Heart left ventricle (tissue), 16 donors: ENCODE results near the gene TMEM214. TPM values are rescaled to one million over a fixed set of nuclear protein-coding genes. Genes with fewer than 3 reads are reported as not detected.

Source experiments
- ATAC-seq, 4 donors: fragments of 200-7000 bp; cut with Tn5 transposase; one replicate each; pipeline ENCODE4 v1.9.1; 2020 to 2022; ENCODE audit warnings: moderate library complexity in 4 of 4, mild to moderate bottlenecking in 3 of 4, moderate number of reproducible peaks in 1 of 4
- DNase-seq, 5 donors: peaks; one replicate each; pipeline ENCODE4 v3.0.0-alpha.2; 2020
- H3K27ac ChIP-seq, 12 donors: fragments of 200-600 bp; sonication (generic) in 4 of 12; one replicate each; pipeline versions ENCODE4 v1.5.0 to v1.8.0; 2016 to 2022; ENCODE audit warnings: mild to moderate bottlenecking in 2 of 12
- H3K27me3 ChIP-seq, 9 donors: fragments of 200-600 bp; sonication (generic) in 2 of 9; one replicate each; pipeline versions ENCODE4 v1.5.1 to v1.8.0; 2016 to 2022; ENCODE audit warnings: mild to moderate bottlenecking in 3 of 9
- H3K36me3 ChIP-seq, 9 donors: fragments of 200-600 bp; sonication (generic) in 2 of 9; one replicate each; pipeline versions ENCODE4 v1.5.0 to v1.8.0; 2018 to 2022; ENCODE audit warnings: mild to moderate bottlenecking in 2 of 9
- H3K4me1 ChIP-seq, 12 donors: fragments of 200-600 bp; sonication (generic) in 4 of 12; one replicate each; pipeline versions ENCODE4 v1.5.0 to v1.8.0; 2016 to 2022; ENCODE audit warnings: mild to moderate bottlenecking in 3 of 12
- H3K4me3 ChIP-seq, 12 donors: fragments of 200-600 bp; sonication (generic) in 4 of 12; one replicate each; pipeline versions ENCODE4 v1.5.0 to v1.8.0; 2017 to 2022; ENCODE audit warnings: mild to moderate bottlenecking in 9 of 12, moderate library complexity in 4 of 12
- H3K9me3 ChIP-seq, 12 donors: fragments of 200-600 bp; sonication (generic) in 4 of 12; one replicate each; pipeline versions ENCODE4 v1.5.0 to v1.8.0; 2016 to 2022; ENCODE audit warnings: mild to moderate bottlenecking in 1 of 12
- POLR2A ChIP-seq, 2 donors: fragments of 450-650 bp; IDR thresholded peaks; one replicate each; pipeline ENCODE4 v1.6.1; 2017; ENCODE audit warnings: antibody characterized with exemption in 2 of 2, mild to moderate bottlenecking in 2 of 2, moderate library complexity in 2 of 2
- WGBS, 4 donors: extraction: QIAGEN DNeasy Blood & Tissue Kit in 2 of 4; methylation state at CpG; one replicate each; pipeline versions ENCODE4 v1.1.5 to v1.1.7; 2013 to 2018; 5-methylcytosine and 5-hydroxymethylcytosine counted together
- intact Hi-C, 10 donors: fragments of 100-400 bp; cut with DNase I; formaldehyde crosslinking; loops; one replicate each; pipeline versions ENCODE4 v1.11.1 to v1.14.2; 2022
- polyA plus RNA-seq, 2 donors: library from polyadenylated mRNA; stranded (reverse); fragments of 200-250 nt; gene quantifications; one replicate each; pipeline ENCODE4 v1.2.3, GENCODE V29; 2013
- total RNA-seq, 9 donors: library from RNA; depleted of rRNA in 2 of 9; stranded (reverse); fragments of >200 nt in 2 of 9; fragmentation: NEBNext Ultra II Directional in 3 of 9; extraction: Animal tissue kit (Norgen Biotek cat#: 25700) in 3 of 9; gene quantifications; one replicate each; pipeline versions ENCODE4 v1.1.0 to v1.2.4, GENCODE V29; 2016 to 2023
- TF ChIP-seq, protein P1 (sequence below), 12 donors: fragments of 200-600 bp; sonication (generic) in 4 of 12; IDR thresholded peaks; one replicate each; pipeline versions ENCODE4 v1.5.0 to v1.8.0; 2018 to 2022; ENCODE audit warnings: antibody characterized with exemption in 12 of 12, mild to moderate bottlenecking in 5 of 12
- donor health status: ischemic (EF 13 %, LVEDD 7.1; RV severe dilation, severe dysfunction).
- donor health status: healthy with polysubstance abuse.
- donor health status: DM: no; HTN: yes; CAD: no.
- donor health status: DM: no; HTN: no; CAD: no.
- donor health status: ischemic (EF 25% LVEDD 6.9; RV normal size, moderate dysfunction).
- donor health status: ischemic (EF 25% LVEDD 5.7; RV mildly dilated, moderate dysfunction).
- donor health status: healthy.
- donor health status: DM: yes; HTN: yes; CAD: no.
- donor health status: ischemic (EF 35%, LVEDD 5.7; RV mildly dilated, moderate dysfunction).
- donor health status: nonischemic (EF 11% LVEDD 7.7; RV severe dilation, severe dysfunction).
- donor health status: DM: yes; HTN: yes; CAD: no.
- donor health status: PGD.
- donor health status: ischemic (EF 29% LVEDD 5.4; RV normal size, mild dysfunction).
- donor health status: nonischemic (EF 23%, LVEDD 6.1; RV moderate dilation, normal function).

The TMEM214 gene
- total and polyA plus RNA-seq, 11 donors = 18.3 to 58.0 (median 31.6) TPM

DNA sequence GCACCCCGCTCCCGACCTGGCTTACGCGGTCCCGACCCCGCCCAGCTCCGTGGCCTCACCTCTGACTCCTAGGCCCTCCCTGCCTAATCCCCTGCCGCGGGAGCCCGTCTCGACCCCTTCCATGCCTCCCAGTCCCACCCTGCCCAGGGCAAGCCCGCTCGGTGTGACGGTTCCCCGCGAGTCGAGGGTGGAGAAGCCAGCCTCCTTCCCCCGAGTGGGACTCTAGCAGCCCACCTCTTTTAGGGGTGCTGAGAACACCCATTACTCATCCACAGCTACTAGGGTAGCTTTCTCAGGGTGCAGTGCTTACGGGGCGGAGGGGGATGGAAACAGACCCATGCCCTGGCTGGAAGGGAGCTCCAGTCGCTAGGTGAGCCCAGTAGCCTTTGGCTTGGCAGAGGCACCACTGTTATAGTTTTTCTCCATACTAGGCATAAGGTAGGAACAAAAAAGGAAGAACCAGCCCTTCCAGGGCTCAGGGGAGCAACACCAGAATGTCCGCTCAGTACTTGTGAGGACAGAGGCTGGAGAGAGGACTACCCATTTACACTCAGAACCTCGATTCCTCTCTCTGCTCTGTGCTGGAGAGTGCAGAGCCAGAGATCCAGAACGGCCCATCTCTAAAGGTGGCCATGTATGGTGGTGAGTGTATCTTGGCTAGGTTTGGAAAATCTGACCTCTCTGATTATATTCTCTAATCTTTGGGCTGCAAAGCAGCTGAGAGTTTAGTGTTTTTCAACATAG is 19.3 kb downstream of the TMEM214 start:
- Histone ChIP-seq H3K4me3 (peak overlapping the region; percentile 73 to 97 (median 91)), H3K27ac (peak overlapping the region; percentile 43 to 95 (median 90)), H3K36me3 (peaks cover 0 to 41% (median 34%) of the 10 kb centered on the region in 9 donors), H3K9me3 (no peaks in the 10 kb centered on the region), H3K27me3 (no peaks in the 10 kb centered on the region), H3K4me1 (peaks cover 0 to 25% (median 12%) of the 10 kb centered on the region in 12 donors)
- no peak for ATAC-seq
- 5 to 13% (median 8%) methylated on average over 8 to 24 of the region's 24 CpGs for WGBS, 4 donors
- TF ChIP-seq POLR2A (IDR thresholded peaks at IDR 0.05) = no peak
- TF ChIP-seq, protein P1, sequence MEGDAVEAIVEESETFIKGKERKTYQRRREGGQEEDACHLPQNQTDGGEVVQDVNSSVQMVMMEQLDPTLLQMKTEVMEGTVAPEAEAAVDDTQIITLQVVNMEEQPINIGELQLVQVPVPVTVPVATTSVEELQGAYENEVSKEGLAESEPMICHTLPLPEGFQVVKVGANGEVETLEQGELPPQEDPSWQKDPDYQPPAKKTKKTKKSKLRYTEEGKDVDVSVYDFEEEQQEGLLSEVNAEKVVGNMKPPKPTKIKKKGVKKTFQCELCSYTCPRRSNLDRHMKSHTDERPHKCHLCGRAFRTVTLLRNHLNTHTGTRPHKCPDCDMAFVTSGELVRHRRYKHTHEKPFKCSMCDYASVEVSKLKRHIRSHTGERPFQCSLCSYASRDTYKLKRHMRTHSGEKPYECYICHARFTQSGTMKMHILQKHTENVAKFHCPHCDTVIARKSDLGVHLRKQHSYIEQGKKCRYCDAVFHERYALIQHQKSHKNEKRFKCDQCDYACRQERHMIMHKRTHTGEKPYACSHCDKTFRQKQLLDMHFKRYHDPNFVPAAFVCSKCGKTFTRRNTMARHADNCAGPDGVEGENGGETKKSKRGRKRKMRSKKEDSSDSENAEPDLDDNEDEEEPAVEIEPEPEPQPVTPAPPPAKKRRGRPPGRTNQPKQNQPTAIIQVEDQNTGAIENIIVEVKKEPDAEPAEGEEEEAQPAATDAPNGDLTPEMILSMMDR (IDR thresholded peaks at IDR 0.05) = no peak
- peak in 3 of 5 donors; percentile 49 to 76 (median 51) for DNase-seq
- intact Hi-C loops = loop anchor here in 6 of 10 donors (1.0 to 5.0 kb wide), 6 partner anchors 19 to 35 kb away; partner anchors contain the start of genes KHK (in 3 of the 6) and OST4 (in 2 of the 6)

DNA sequence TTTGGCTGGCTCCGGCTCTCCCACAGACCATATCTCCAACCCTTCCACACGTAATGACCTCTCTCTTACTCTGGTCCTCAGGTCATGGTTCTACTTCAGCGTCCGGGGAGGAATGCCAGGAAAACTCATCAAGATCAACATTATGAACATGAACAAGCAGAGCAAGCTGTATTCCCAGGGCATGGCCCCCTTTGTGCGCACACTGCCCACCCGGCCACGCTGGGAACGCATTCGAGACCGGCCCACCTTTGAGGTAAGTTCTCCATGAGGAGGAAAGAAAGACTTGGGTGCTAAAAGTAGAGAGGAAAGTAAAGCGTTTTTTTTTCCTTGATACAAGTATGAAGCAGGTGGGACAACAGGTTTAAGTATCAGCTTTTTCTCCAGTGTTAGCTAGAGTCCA is 20.6 kb downstream of the TMEM214 start:
- Histone ChIP-seq H3K36me3 (peaks cover 0 to 53% (median 46%) of the 10 kb centered on the region in 9 donors), H3K4me1 (peaks cover 0 to 25% (median 12%) of the 10 kb centered on the region in 12 donors), H3K4me3 (no peak overlapping the region), H3K27me3 (no peaks in the 10 kb centered on the region), H3K9me3 (no peaks in the 10 kb centered on the region), H3K27ac (no peak overlapping the region)
- 83 to 94% (median 87%) methylated on average over 11 of the region's 11 CpGs for WGBS, 4 donors
- peak in 1 of 5 donors; percentile 19 for DNase-seq
- TF ChIP-seq, protein P1 (IDR thresholded peaks at IDR 0.05) = no peak
- no peak for TF ChIP-seq POLR2A (IDR thresholded peaks at IDR 0.05)
- no peak for ATAC-seq
- intact Hi-C loops = loop anchor here in 1 of 10 donors (5.0 kb wide), 1 partner anchor 34 kb away; the partner anchor contains the start of gene KHK

DNA sequence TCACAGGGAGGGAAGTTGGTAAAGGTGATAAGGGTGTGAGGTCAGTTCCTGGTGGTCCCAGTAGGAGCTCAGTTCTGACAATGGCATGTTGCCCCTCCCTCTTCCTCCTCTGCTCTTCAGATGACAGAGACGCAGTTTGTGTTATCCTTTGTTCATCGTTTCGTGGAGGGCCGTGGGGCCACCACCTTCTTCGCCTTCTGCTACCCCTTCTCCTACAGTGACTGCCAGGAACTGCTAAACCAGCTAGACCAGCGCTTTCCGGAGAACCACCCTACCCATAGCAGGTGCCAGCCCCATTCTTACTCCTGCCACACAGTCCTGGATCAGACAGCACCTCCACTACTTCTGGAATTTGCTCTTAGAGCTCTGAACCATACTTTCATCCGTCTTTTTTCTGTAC is 21.0 kb downstream of the TMEM214 start:
- Histone ChIP-seq H3K4me3 (no peak overlapping the region), H3K4me1 (peaks cover 0 to 25% (median 12%) of the 10 kb centered on the region in 12 donors), H3K9me3 (no peaks in the 10 kb centered on the region), H3K27ac (no peak overlapping the region), H3K27me3 (no peaks in the 10 kb centered on the region), H3K36me3 (peaks cover 0 to 55% (median 51%) of the 10 kb centered on the region in 9 donors)
- DNase-seq (no peak), ATAC-seq (no peak)
- TF ChIP-seq, protein P1 (IDR thresholded peaks at IDR 0.05) = no peak
- no peak for TF ChIP-seq POLR2A (IDR thresholded peaks at IDR 0.05)
- WGBS, 4 donors = 79 to 86% (median 85%) methylated on average over 8 of the region's 8 CpGs
- intact Hi-C loops = loop anchor here in 1 of 10 donors (2.0 to 5.0 kb wide), 2 partner anchors 15 to 34 kb away; partner anchors contain the start of gene KHK

DNA sequence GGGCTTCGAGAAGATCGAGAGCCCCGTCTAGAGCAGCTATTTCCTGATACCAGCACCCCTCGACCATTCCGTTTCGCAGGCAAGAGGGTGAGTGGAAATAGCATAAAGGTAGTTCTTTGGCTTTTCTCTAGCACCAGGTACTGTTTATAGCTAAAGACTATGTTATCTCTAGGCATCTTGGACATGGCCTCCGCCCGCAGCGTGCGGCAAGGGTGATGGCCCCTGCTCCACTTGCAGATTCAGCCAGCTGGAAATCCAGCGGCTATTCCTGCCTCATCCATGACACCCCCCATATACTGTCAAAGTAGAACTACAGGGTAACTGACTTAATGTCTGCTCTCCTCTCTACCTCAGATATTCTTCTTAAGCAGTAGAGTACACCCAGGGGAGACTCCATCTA is 22.0 kb downstream of the TMEM214 start:
- Histone ChIP-seq H3K27me3 (no peaks in the 10 kb centered on the region), H3K9me3 (no peaks in the 10 kb centered on the region), H3K36me3 (peaks cover 0 to 64% (median 60%) of the 10 kb centered on the region in 9 donors), H3K27ac (no peak overlapping the region), H3K4me3 (no peak overlapping the region), H3K4me1 (peaks cover 0 to 19% (median 8%) of the 10 kb centered on the region in 12 donors)
- no peak for ATAC-seq
- WGBS, 4 donors = 95 to 96% (median 96%) methylated on average over 11 of the region's 11 CpGs
- no peak for TF ChIP-seq POLR2A (IDR thresholded peaks at IDR 0.05)
- TF ChIP-seq, protein P1 (IDR thresholded peaks at IDR 0.05) = no peak
- intact Hi-C loops = loop anchor here in 1 of 10 donors (2.0 to 5.0 kb wide), 2 partner anchors 14 to 33 kb away; partner anchors contain the start of gene KHK
- DNase-seq = no peak
